Lower leg skin (tissue), 3 donors: ENCODE data around the gene LRP1B.

Experiments
- CTCF ChIP-seq, 3 donors: fragments of 450-650 bp; IDR thresholded peaks; one replicate each; pipeline ENCODE4 v1.5.1; 2016; ENCODE audit warnings: antibody characterized with exemption in 3 of 3, mild to moderate bottlenecking in 3 of 3, moderate library complexity in 2 of 3
- POLR2A ChIP-seq, 2 donors: fragments of 450-650 bp; IDR thresholded peaks; one replicate each; pipeline ENCODE4 v1.6.1; 2016 to 2017; ENCODE audit warnings: antibody characterized with exemption in 2 of 2, mild to moderate bottlenecking in 1 of 2, moderate library complexity in 1 of 2

GRCh38 chr2:140246957-140247356 lies 1883.9 kb downstream of the LRP1B start:
- TF ChIP-seq CTCF (IDR thresholded peaks at IDR 0.05) (no peak), POLR2A (IDR thresholded peaks at IDR 0.05) (no peak)
